Measurements from ENCODE around the gene FOXK1. TPM values are rescaled to one million over a fixed set of nuclear protein-coding genes. Genes with fewer than 3 reads are reported as not detected.

FOXK1 gene
- total RNA-seq, 2 experiments from 2014 or later = 35.0 to 35.4 TPM

DNA sequence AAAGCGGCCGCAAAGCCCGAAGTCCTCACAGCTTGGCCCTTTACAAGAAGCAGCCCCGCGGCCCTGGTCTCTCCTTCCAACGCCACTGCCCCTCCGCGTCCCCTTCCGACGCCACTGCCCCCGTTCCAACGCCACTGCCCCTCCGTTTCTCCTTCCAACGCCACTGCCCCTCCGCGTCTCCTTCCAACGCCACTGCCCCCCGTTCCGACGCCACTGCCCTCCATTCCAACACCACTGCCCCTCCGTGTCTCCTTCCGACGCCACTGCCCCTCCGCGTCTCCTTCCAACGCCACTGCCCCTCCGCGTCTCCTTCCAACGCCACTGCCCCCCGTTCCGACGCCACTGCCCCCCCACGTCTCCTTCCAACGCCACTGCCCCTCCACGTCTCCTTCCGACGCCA, 126.5 kb downstream of the FOXK1 start:
- intact Hi-C loops (cut with micrococcal nuclease) = no loop called here
- DNase-seq = no peak
- no peak overlapping the region for H3K4me3 Mint-ChIP-seq
- no peaks in the 10 kb centered on the region for H3K36me3 Mint-ChIP-seq (ENCODE audit: low read depth)
- CTCF ChIA-PET = interaction anchor here (1.1 kb wide), 1 partner anchor 10 kb away, joined by 3 read pairs; no protein-coding TSS in a partner anchor
- no peaks in the 10 kb centered on the region for H3K9me3 Mint-ChIP-seq
- H3K27me3 Mint-ChIP-seq (ENCODE audit: low read depth) = peaks cover 13% of the 10 kb centered on the region
- peaks cover 7% of the 10 kb centered on the region for H3K4me1 Mint-ChIP-seq (ENCODE audit: low read depth)
- H3K27ac Mint-ChIP-seq = no peak overlapping the region

DNA sequence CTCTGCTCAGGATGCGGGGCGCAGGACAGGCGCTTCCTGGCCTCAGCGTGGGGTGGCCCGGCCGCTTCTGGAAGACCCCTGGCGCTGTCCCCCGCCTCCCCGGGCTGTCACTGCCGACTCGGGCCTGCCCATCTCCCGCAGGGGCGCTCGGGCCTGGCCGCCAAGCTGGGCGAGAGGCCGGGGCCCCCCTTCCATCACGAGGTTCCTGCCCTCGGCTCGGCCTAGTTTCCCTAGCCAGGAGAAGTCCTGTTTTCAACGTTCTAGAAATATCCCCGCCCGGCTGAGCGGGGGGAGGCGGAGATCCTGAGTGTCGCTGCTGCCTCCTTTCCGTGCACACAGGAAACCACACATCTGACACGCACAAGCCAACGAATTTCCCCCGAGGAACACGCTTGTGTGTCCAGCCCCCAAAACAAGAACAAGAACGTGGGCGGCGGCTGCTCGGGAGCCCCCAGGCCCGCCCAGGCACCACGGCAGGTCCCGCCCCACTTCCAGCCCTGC, 127.0 kb downstream of the FOXK1 start:
- H3K4me1 Mint-ChIP-seq (ENCODE audit: low read depth) = peaks cover 7% of the 10 kb centered on the region
- peak overlapping the region; percentile 55 for H3K4me3 Mint-ChIP-seq
- CTCF ChIA-PET = interaction anchor here (0.8 to 1.1 kb wide), 2 partner anchors 10 to 11 kb away, joined by 3 read pairs; no protein-coding TSS in a partner anchor
- DNase-seq = peak; percentile 55
- H3K9me3 Mint-ChIP-seq = no peaks in the 10 kb centered on the region
- H3K27ac Mint-ChIP-seq = no peak overlapping the region
- peaks cover 15% of the 10 kb centered on the region for H3K27me3 Mint-ChIP-seq (ENCODE audit: low read depth)
- intact Hi-C loops (cut with micrococcal nuclease) = no loop called here
- H3K36me3 Mint-ChIP-seq (ENCODE audit: low read depth) = no peaks in the 10 kb centered on the region

DNA sequence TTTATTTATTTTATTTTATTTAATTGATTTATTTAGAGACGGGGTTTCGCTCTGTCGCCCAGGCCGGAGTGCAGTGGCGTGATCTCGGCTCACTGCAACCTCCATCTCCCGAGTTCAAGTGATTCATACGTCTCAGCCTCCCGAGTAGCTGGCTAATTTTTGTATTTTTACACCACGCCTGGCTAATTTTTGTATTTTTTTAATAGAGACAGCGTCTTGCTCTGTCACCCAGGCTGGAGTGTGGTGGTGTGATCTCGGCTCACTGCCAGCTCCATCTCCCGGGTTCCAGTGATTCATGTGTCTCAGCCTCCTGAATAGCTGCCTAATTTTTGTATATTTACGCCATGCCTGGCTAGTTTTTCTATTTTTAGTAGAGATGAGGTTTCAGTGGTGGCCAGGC, 127.6 kb downstream of the FOXK1 start:
- CTCF ChIA-PET = interaction anchor here (0.8 kb wide), 1 partner anchor 11 kb away, joined by 3 read pairs; no protein-coding TSS in a partner anchor

DNA sequence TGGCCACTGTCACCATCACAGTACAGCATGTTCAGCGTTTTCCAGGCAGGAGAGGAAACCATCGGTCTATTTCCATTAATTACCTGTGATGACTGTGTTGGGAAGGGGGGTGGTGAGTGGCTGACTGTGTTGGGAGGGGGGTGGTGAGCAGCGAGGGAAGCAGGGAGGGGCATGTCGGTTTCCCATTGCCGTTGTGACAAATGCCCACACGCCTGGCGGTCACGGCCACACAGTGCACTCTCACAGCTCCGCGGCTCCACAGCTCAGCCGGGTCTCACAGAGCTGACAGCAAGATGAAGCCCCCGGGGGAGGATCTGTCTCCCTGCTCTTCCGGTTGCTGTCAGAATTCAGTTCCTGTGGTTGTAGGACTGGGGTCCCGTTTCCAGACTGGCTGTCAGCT, 132.3 kb downstream of the FOXK1 start:
- H3K27me3 Mint-ChIP-seq (ENCODE audit: low read depth) = peaks cover 19% of the 10 kb centered on the region

More for the DNA sequence above, 127.6 kb downstream of the FOXK1 start:
- H3K9me3 Mint-ChIP-seq = no peaks in the 10 kb centered on the region
- no peaks in the 10 kb centered on the region for H3K36me3 Mint-ChIP-seq (ENCODE audit: low read depth)
- intact Hi-C loops (cut with micrococcal nuclease) = no loop called here
- peaks cover 18% of the 10 kb centered on the region for H3K27me3 Mint-ChIP-seq (ENCODE audit: low read depth)
- H3K27ac Mint-ChIP-seq = no peak overlapping the region
- no peak for DNase-seq
- no peak overlapping the region for H3K4me3 Mint-ChIP-seq
- H3K4me1 Mint-ChIP-seq (ENCODE audit: low read depth) = peaks cover 7% of the 10 kb centered on the region

DNA sequence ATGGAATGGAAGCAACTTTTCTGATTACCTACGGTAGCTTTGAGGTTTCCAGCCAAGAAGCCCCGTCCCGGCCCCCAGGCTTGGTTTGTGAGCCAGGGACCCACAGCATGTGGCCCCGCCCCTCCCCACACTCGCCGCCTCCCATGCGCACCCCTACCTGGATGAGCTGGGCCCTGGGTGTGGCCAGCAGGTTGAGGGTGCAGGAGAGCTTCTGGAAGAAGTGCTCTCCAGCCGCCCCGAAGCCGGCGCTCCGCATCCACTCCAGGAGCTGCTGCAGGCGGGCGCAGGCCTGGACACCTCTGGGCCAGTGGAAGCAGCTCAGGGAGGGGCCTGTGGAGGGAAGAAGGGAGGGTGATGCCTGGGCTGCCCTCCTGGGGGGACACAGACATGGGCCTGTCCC, 133.0 kb downstream of the FOXK1 start:
- CTCF ChIA-PET = interaction anchor here (0.6 to 1.4 kb wide), 2 partner anchors 10 to 130 kb away, joined by 3 read pairs; no protein-coding TSS in a partner anchor
- no peak overlapping the region for H3K4me3 Mint-ChIP-seq
- peaks cover 19% of the 10 kb centered on the region for H3K27me3 Mint-ChIP-seq (ENCODE audit: low read depth)
- H3K27ac Mint-ChIP-seq = no peak overlapping the region
- peaks cover 4% of the 10 kb centered on the region for H3K4me1 Mint-ChIP-seq (ENCODE audit: low read depth)
- intact Hi-C loops (cut with micrococcal nuclease) = no loop called here
- DNase-seq = no peak
- no peaks in the 10 kb centered on the region for H3K9me3 Mint-ChIP-seq
- no peaks in the 10 kb centered on the region for H3K36me3 Mint-ChIP-seq (ENCODE audit: low read depth)

More for the DNA sequence above, 132.3 kb downstream of the FOXK1 start:
- no peak for DNase-seq
- no peaks in the 10 kb centered on the region for H3K36me3 Mint-ChIP-seq (ENCODE audit: low read depth)
- H3K27ac Mint-ChIP-seq = no peak overlapping the region
- H3K4me3 Mint-ChIP-seq = no peak overlapping the region
- no peaks in the 10 kb centered on the region for H3K9me3 Mint-ChIP-seq
- CTCF ChIA-PET = interaction anchor here (1.4 kb wide), 1 partner anchor 11 kb away, joined by 3 read pairs; no protein-coding TSS in a partner anchor
- H3K4me1 Mint-ChIP-seq (ENCODE audit: low read depth) = peaks cover 4% of the 10 kb centered on the region
- intact Hi-C loops (cut with micrococcal nuclease) = no loop called here

DNA sequence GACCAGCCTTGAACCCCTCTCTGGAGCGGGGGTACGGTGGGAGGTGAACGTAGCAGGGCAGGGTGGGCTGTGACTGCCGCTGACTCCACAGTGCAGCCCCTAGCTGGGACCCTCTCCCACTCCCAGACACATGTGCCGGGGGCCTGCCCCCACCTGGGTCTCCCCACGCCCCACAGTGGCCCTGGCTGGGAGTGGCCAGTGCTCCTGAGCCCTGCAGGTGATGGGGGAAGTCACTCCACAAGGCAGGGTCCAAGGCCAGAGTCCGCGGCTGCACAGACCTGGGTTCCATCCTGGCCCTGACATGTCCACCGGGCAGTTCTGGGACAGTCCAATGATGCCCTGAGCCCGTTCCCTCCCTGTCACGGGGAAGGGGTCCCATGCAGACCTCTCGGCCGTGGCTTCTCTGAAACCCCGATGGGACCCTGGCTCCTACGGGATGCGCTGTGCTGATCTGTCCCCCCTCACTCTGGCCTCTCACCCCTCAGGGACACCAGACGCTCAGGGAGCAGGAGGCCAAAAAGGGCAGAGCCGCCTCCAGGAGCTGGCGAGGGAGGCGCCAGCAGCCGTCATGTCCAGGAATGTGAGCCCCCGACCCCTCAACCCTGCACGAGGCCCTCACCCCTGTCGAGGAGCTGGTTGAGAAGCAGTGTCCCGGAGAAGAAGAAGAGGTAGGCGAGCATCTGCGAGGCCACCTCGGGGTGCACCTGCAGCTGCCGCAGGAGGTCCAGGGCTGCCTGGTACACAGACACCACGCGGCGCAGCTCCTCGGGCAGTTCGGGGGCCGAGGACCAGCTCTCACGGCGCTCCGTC, 133.7 kb downstream of the FOXK1 start:
- CTCF ChIA-PET = interaction anchor here (0.6 to 1.4 kb wide), 4 partner anchors 9 to 129 kb away, joined by 3 read pairs; no protein-coding TSS in a partner anchor
- peaks cover 15% of the 10 kb centered on the region for H3K27me3 Mint-ChIP-seq (ENCODE audit: low read depth)
- no peak overlapping the region for H3K4me3 Mint-ChIP-seq
- H3K9me3 Mint-ChIP-seq = no peaks in the 10 kb centered on the region
- no peak for DNase-seq
- no peaks in the 10 kb centered on the region for H3K36me3 Mint-ChIP-seq (ENCODE audit: low read depth)
- H3K4me1 Mint-ChIP-seq (ENCODE audit: low read depth) = no peaks in the 10 kb centered on the region
- no peak overlapping the region for H3K27ac Mint-ChIP-seq
- intact Hi-C loops (cut with micrococcal nuclease) = no loop called here

DNA sequence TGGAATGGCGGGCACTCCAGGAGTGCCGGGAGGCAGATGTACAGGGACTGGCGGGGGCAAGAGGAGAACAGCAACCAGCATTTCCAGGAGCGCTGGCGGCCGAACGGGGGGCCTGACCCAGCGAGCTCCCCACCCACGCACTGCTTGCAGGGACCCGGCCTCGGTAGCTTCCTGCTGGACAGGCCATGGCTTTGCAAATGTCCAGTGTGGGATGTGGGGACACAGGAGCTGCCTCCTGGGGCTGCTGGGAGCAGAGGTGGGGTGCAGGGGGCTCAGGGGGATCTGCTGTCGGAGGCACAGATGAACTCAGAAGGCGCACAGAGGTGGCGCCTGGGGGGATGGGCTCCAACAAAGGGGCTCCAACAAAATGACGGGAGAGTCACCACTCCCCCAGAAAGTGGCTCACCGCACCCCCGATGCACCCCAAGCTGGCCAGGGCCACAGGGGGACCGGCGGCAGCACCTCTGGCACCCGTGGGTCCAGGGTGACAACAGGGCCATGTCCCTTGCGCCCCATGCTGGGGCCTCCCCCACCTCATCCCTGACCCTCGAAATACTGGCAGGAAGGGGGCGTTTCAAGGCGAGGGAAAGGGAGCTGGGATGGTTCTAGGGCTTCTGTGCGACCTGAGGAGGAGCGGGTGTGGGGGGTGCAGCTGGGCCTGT, 134.5 kb downstream of the FOXK1 start:
- Mint-ChIP-seq H3K4me1 (ENCODE audit: low read depth) (no peaks in the 10 kb centered on the region), H3K27me3 (ENCODE audit: low read depth) (peaks cover 15% of the 10 kb centered on the region), H3K9me3 (no peaks in the 10 kb centered on the region), H3K36me3 (ENCODE audit: low read depth) (no peaks in the 10 kb centered on the region), H3K4me3 (no peak overlapping the region), H3K27ac (no peak overlapping the region)
- DNase-seq = no peak
- CTCF ChIA-PET = interaction anchor here (0.5 to 1.4 kb wide), 3 partner anchors 23 to 262 kb away, joined by 3 read pairs; no protein-coding TSS in a partner anchor
- intact Hi-C loops (cut with micrococcal nuclease) = no loop called here

DNA sequence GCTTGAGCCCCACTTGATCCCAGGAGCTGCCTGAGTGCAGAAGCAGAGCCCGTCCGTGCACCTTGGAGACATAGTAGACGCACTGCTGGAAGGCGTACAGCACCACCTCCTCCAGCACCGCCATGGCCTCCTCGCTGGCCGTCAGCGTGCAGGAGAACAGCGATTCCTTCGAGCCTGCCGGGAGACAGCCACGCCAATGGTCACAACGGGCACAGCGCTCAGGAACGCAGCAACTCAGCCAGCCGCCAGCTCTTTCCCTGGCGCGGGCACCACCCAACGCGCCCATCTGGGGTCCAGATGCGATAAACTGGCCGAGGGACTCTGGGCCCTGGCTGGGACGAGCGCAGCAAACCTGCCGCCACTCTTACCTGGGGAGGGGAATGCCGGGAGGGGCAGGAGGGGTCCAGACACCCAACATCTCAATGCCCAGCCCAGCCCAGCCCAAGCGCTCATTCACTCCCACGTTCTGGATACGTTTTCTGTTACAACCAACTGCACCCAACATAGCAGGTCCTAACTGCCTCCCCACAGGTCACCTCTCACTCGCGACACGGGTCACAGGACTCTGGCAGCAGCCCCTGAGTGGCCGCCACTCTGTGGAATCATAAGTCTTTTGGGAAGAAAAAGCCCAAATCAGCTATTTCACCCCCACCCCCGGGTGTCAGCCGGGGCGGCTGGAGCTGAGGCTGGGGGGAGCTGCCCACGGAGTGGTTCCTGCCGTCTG, 135.2 kb downstream of the FOXK1 start:
- Mint-ChIP-seq H3K4me3 (no peak overlapping the region), H3K9me3 (no peaks in the 10 kb centered on the region), H3K27me3 (ENCODE audit: low read depth) (peaks cover 15% of the 10 kb centered on the region), H3K36me3 (ENCODE audit: low read depth) (no peaks in the 10 kb centered on the region), H3K27ac (no peak overlapping the region), H3K4me1 (ENCODE audit: low read depth) (no peaks in the 10 kb centered on the region)
- intact Hi-C loops (cut with micrococcal nuclease) = no loop called here
- CTCF ChIA-PET = interaction anchor here (0.5 to 1.4 kb wide), 2 partner anchors 23 to 261 kb away, joined by 3 read pairs; no protein-coding TSS in a partner anchor
- no peak for DNase-seq

DNA sequence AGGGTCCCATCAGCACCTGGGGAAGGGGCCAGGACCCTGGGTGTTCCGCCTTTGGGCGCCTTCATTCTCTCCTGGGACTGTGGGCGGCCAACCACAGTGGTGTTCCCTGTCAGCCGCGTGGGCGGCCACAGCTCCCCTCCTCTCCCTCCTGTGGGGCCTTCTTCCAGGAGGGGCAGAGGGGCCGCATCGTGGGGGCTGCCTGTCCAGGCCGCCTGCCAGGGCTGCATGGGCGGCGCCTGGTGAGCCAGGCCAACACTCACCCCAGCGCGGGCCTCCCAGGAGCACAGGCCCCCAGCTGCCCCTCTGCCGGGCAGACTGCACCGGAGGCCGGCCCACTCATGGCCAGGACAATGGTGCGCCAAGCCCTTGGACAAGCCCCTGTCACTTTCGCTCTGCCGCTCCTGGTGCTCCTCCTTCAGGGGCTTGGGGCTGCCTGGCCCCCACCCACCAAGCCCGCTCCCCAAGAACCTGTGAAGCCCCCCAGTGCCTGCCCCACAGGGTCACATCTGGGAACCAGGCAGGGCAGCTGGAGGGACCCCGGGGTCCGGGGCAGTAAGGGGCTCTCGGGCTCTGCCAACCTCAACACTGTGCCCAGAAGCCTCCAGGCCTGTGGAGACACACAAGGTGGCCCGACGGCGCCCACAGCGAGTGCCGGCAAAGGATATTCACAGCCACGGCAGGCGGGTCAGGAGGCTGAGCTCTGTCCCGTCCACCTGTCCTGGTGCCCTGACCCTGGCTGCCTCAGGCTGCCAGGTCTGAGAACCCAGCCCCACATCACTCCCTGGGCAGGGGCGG, 136.1 kb downstream of the FOXK1 start:
- no peaks in the 10 kb centered on the region for H3K36me3 Mint-ChIP-seq (ENCODE audit: low read depth)
- CTCF ChIA-PET = no interaction called here

DNA sequence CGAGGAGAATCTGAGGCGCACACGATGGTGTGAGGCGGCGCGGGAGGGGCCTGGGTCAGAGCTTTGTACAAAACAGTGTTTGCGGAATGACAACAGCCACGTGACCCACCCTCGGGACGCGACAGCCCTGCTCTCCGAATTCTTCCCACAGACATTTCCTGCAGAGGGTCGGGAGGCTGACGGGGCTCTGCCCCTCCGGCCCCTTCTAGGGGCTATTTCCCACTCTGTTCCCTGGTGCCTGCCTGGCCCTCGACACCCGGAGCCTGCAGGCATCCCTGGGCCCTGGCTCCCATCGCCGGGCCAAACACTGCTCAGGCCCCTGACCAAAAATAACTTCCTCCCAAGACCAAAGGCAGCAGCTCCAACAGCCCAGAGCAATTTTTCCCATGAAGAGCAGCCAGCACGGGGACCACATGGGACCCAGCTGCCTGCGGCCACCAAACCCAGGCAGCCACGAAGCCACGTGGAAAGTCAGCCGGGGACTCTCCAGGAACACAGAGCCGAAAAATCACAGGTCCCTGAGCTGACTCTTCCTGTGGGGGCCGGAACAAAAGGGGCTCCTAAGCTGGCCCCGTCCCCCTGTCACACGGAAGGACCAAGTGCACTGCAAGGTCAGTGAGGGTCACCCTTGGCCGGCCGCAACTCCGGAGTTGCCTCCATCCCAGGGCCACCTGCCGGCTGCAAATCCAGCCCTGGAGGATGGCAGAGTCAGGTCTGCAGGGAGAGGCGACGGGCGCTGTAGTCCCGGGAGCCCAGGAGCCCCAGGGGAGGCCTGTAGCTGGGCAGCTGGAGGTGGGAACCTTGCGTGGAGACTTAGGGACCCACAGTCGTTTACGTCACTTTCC, 137.7 kb downstream of the FOXK1 start:
- CTCF ChIA-PET = interaction anchor here (1.1 kb wide), 2 partner anchors 265 to 267 kb away, joined by 3 to 4 read pairs; no protein-coding TSS in a partner anchor
- Mint-ChIP-seq H3K4me3 (no peak overlapping the region), H3K9me3 (no peaks in the 10 kb centered on the region), H3K4me1 (ENCODE audit: low read depth) (no peaks in the 10 kb centered on the region), H3K36me3 (ENCODE audit: low read depth) (no peaks in the 10 kb centered on the region), H3K27me3 (ENCODE audit: low read depth) (peaks cover 1% of the 10 kb centered on the region), H3K27ac (no peak overlapping the region)
- no peak for DNase-seq
- intact Hi-C loops (cut with micrococcal nuclease) = no loop called here

More for the DNA sequence above, 136.1 kb downstream of the FOXK1 start:
- Mint-ChIP-seq H3K9me3 (no peaks in the 10 kb centered on the region), H3K27me3 (ENCODE audit: low read depth) (peaks cover 12% of the 10 kb centered on the region), H3K4me3 (no peak overlapping the region), H3K4me1 (ENCODE audit: low read depth) (no peaks in the 10 kb centered on the region), H3K27ac (no peak overlapping the region)
- intact Hi-C loops (cut with micrococcal nuclease) = no loop called here
- no peak for DNase-seq

Measured in activated naive CD4-positive, alpha-beta T cell treated with anti-CD3 and anti-CD28 coated beads for 36 hours (primary cell).